BJ (cell line): Measurements from ENCODE around the gene ZNF391. TPM values are rescaled to one million over a fixed set of nuclear protein-coding genes. Genes with fewer than 3 reads are reported as not detected.

Experiments
- CTCF ChIA-PET: fragments of 350-600 bp; formaldehyde crosslinking; extraction: SDS; loops from one replicate; lab custom pipeline; 2021; ENCODE audit warnings: antibody characterized with exemption, inconsistent platforms; lab: Yijun Ruan, JAX
- POLR2A ChIA-PET: fragments of 300-600 bp; sonication (Branson Sonifier 250); formaldehyde crosslinking; extraction: SDS; loops from one replicate; lab custom pipeline; 2021; ENCODE audit warnings: antibody characterized with exemption; lab: Charles Lee
- DNase-seq: peaks from one replicate; pipeline ENCODE4 v3.0.0-alpha.2; 2011; ENCODE audit warnings: low read depth
- H3K27me3 ChIP-seq: 2 replicates; pipeline ENCODE4 v1.6.0; 2011; ENCODE audit warnings: low read length; ENCODE audit not compliant: control insufficient read depth, insufficient read depth
- H3K36me3 ChIP-seq: 2 replicates; pipeline ENCODE4 v1.5.1; 2011; ENCODE audit warnings: low read length; ENCODE audit not compliant: control insufficient read depth, insufficient read depth
- H3K4me3 ChIP-seq: 2 replicates; pipeline ENCODE4 v1.5.1; 2011; ENCODE audit warnings: low read depth, mild to moderate bottlenecking, control low read depth, low read length
- polyA plus RNA-seq: library from polyadenylated mRNA; depleted of rRNA; stranded (reverse); fragments of >200 nt; gene quantifications from 2 replicates; pipeline ENCODE4 v1.2.3, GENCODE V29; 2011
- TF ChIP-seq, protein P1 (sequence below): IDR thresholded peaks from 2 replicates; pipeline ENCODE4 v1.5.1; 2011; ENCODE audit warnings: low read depth, mild to moderate bottlenecking, control low read depth, inconsistent platforms, low read length, moderate library complexity; ENCODE audit not compliant: insufficient read depth

ZNF391 gene
- polyA plus RNA-seq, 1 experiment, result 0.27 TPM

DNA sequence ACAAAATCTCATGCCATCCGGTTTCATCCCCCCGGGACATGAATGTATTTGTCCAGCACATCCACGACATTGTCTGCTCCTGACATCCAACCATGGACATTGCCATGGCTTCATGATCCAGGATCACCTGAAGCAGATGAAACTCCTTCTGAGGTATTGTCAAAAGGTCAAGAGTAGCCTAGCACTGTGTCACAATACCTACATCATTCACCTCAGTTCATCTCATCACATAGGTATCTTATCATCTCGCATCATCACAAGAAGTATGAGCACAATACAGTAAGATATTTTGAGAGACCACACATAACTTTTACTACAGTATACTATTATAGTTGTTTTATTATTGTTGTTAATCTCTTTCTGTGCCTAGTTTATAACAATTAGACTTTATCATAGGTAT lies 50.8 kb downstream of the ZNF391 start:
- no peak for DNase-seq
- CTCF ChIA-PET, result no interaction called here
- H3K4me3 ChIP-seq, result no peak overlapping the region
- POLR2A ChIA-PET, result no interaction called here
- H3K27me3 ChIP-seq, result no peaks in the 10 kb centered on the region
- TF ChIP-seq, protein P1, sequence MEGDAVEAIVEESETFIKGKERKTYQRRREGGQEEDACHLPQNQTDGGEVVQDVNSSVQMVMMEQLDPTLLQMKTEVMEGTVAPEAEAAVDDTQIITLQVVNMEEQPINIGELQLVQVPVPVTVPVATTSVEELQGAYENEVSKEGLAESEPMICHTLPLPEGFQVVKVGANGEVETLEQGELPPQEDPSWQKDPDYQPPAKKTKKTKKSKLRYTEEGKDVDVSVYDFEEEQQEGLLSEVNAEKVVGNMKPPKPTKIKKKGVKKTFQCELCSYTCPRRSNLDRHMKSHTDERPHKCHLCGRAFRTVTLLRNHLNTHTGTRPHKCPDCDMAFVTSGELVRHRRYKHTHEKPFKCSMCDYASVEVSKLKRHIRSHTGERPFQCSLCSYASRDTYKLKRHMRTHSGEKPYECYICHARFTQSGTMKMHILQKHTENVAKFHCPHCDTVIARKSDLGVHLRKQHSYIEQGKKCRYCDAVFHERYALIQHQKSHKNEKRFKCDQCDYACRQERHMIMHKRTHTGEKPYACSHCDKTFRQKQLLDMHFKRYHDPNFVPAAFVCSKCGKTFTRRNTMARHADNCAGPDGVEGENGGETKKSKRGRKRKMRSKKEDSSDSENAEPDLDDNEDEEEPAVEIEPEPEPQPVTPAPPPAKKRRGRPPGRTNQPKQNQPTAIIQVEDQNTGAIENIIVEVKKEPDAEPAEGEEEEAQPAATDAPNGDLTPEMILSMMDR, result no peak
- H3K36me3 ChIP-seq, result no peaks in the 10 kb centered on the region

DNA sequence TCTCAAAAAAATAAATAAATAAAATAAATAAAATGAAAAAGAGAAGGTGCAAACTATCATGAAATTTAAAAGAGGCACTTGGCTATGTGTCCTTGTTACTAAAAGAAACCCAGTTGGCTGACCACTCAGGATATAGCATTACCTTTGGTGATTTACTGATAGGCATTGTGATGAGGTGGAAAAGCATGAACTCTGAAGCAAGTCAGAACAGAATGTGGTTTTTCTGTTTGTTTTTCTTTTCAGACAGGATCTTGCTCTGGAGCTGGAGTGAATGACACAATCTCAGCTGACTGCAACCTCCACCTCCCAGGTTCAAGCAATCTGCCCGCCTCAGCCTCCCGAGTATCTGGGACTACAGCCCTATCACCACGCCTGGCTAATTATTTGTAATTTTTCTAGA lies 52.4 kb downstream of the ZNF391 start:
- Histone ChIP-seq H3K36me3 (no peaks in the 10 kb centered on the region), H3K27me3 (no peaks in the 10 kb centered on the region), H3K4me3 (no peak overlapping the region)
- TF ChIP-seq, protein P1, result no peak
- no peak for DNase-seq
- CTCF ChIA-PET, result no interaction called here
- POLR2A ChIA-PET, result no interaction called here

DNA sequence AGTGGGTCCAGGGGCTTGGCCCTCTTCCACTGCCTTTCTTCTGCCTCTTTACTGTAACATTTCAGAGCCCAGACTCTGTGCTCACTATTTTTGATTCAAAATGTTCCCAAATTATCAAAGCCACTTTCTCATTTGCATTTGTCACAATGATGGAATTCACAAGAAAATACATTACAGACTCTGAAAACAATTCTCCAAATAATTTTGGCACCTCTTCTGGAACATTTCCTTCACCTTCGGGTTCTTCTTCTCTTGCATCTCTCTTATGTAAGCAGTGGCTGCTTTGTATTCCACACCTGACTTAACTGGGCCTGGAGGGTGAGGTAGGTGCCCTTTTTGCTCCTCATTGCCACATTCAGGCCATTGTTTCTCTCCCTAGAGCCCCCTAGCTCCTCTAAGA lies 54.4 kb downstream of the ZNF391 start:
- TF ChIP-seq, protein P1, result no peak
- Histone ChIP-seq H3K36me3 (no peaks in the 10 kb centered on the region), H3K27me3 (no peaks in the 10 kb centered on the region), H3K4me3 (no peak overlapping the region)
- CTCF ChIA-PET, result no interaction called here
- DNase-seq, result no peak
- POLR2A ChIA-PET, result no interaction called here

DNA sequence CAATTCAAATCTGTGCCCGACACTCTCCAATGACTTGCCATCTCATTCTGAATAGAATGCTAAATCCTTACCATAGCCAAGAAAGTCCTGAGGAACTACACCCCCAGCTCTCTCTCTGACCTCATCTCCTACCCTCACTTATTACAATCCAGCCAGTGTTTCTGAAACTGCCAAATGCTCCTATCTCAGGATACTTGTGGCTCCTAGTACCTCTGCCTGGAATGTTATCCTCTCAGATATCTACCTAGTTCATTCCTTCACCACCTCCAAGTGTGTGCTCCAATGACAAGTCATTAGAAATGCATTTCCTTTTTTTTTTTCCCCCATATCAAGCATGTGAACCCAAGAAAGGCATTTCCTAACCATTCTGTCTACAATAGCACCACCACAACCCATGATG lies 59.9 kb downstream of the ZNF391 start:
- CTCF ChIA-PET, result no interaction called here
- peaks cover 9% of the 10 kb centered on the region; the same call in 1 of the 2 replicates for H3K36me3 ChIP-seq
- TF ChIP-seq, protein P1, result no peak
- no peaks in the 10 kb centered on the region for H3K27me3 ChIP-seq
- DNase-seq, result no peak
- no peak overlapping the region for H3K4me3 ChIP-seq
- POLR2A ChIA-PET, result no interaction called here

DNA sequence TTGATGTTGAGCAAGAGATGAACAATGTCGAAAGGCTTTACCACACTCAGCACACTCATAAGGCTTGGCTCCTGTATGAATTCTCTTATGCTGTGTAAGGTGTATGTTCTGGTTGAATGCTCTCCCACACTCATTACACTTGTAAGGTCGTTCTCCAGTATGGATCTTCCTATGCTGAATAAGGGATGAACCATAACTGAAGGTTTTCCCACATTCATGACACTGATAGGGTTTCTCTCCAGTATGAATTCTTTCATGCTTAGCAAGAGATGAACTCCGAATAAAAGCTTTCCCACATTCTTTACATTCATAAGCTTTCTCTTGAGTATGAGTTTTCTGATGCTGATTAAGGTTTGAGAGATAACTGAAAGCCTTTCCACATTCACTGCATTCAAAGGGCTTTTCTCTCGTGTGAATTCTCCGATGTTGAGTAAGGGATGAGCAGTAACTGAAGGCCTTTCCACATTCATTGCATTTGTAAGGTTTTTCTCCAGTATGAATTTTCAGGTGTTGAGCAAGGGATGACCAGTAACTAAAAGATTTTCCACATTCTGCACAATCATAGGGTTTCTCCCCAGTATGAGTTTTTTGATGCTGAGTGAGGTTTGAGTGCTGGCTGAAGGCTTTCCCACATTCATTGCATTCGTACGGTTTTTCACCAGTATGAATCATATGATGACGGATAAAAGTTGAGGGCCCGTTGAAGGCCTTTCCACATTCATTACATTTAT lies 63.3 kb downstream of the ZNF391 start:
- Histone ChIP-seq H3K27me3 (no peaks in the 10 kb centered on the region), H3K4me3 (no peak overlapping the region), H3K36me3 (peaks cover 15% of the 10 kb centered on the region)
- ChIA-PET POLR2A (no interaction called here), CTCF (no interaction called here)
- TF ChIP-seq, protein P1, result no peak
- no peak for DNase-seq
